ENCODE data around the gene GCSAM.

GRCh38 chr3:112109322-112109721, 23.7 kb downstream of the GCSAM start:
- TF ChIP-seq CTCF (IDR thresholded peaks at IDR 0.05; ENCODE audit: poor library complexity) (no peak), EZH2 (IDR thresholded peaks at IDR 0.05; ENCODE audit: borderline replicate concordance) (no peak)

All from hepatocyte (in vitro differentiated cells).